GM12878 (cell line): Measurements from ENCODE around the gene DNAJC22. TPM values are rescaled to one million over a fixed set of nuclear protein-coding genes. Genes with fewer than 3 reads are reported as not detected.

Experiments
- BCL11A ChIP-seq: IDR thresholded peaks from 2 replicates; pipeline ENCODE4 v1.6.1; 2011; ENCODE audit warnings: low read depth, low read length
- CBFB ChIP-seq: IDR thresholded peaks from 2 replicates; pipeline ENCODE4 v1.6.1; 2016; ENCODE audit warnings: antibody characterized with exemption, low read depth
- CREM ChIP-seq: IDR thresholded peaks from 2 replicates; pipeline ENCODE4 v1.6.1; 2014; ENCODE audit warnings: antibody characterized with exemption, low read depth
- IKZF2 ChIP-seq, 2 experiments: fragments of 450-650 bp; IDR thresholded peaks; 2 replicates each; pipeline ENCODE4 v1.6.1; 2017; ENCODE audit warnings: mild to moderate bottlenecking in 2 of 2, moderate library complexity in 2 of 2
- KAT2A ChIP-seq: conservative IDR thresholded peaks from 2 replicates; pipeline ENCODE4 v1.6.1; 2011; ENCODE audit warnings: low read depth, low read length; ENCODE audit not compliant: control insufficient read depth
- MAX ChIP-seq: IDR thresholded peaks from 2 replicates; pipeline ENCODE4 v1.6.1; 2012; ENCODE audit warnings: low read depth, low read length, improper control_type of control experiment
- MTA2 ChIP-seq: fragments of 450-650 bp; IDR thresholded peaks from 2 replicates; pipeline ENCODE4 v1.6.1; 2016; ENCODE audit warnings: low read depth, mild to moderate bottlenecking, moderate library complexity
- MYC ChIP-seq: IDR thresholded peaks from 2 replicates; pipeline ENCODE4 v1.6.1; 2011; ENCODE audit warnings: mild to moderate bottlenecking, low read length, moderate library complexity, inconsistent platforms; ENCODE audit not compliant: insufficient read depth, insufficient replicate concordance, insufficient read length, severe bottlenecking
- NFIC ChIP-seq: IDR thresholded peaks from 2 replicates; pipeline ENCODE4 v1.6.1; 2012; ENCODE audit warnings: low read depth, mild to moderate bottlenecking, inconsistent platforms, low read length, moderate library complexity
- NRF1 ChIP-seq: conservative IDR thresholded peaks from 2 replicates; pipeline ENCODE4 v1.6.1; 2011; ENCODE audit warnings: mild to moderate bottlenecking, low read depth, low read length, improper control_type of control experiment
- POLR2A ChIP-seq: IDR thresholded peaks from 2 replicates; pipeline ENCODE4 v1.6.1; 2011; ENCODE audit warnings: low read depth, mild to moderate bottlenecking, low read length
- POLR2AphosphoS5 ChIP-seq: IDR thresholded peaks from 2 replicates; pipeline ENCODE4 v1.6.1; 2011; ENCODE audit warnings: mild to moderate bottlenecking, low read length, inconsistent platforms
- SIX5 ChIP-seq: IDR thresholded peaks from 2 replicates; pipeline ENCODE4 v1.6.1; 2011; ENCODE audit warnings: mild to moderate bottlenecking, low read depth, low read length, moderate library complexity; ENCODE audit not compliant: severe bottlenecking
- SMAD1 ChIP-seq: fragments of 450-650 bp; IDR thresholded peaks from 2 replicates; pipeline ENCODE4 v1.6.1; 2018; ENCODE audit warnings: mild to moderate bottlenecking, low read depth; ENCODE audit not compliant: partially characterized antibody
- TAF1 ChIP-seq: IDR thresholded peaks from 2 replicates; pipeline ENCODE4 v1.6.1; 2011; ENCODE audit warnings: mild to moderate bottlenecking, low read depth, low read length, borderline replicate concordance
- YY1 ChIP-seq: IDR thresholded peaks from 2 replicates; pipeline ENCODE4 v1.6.1; 2011; ENCODE audit warnings: low read depth, mild to moderate bottlenecking, low read length
- ZBED1 ChIP-seq: IDR thresholded peaks from 2 replicates; pipeline ENCODE4 v1.6.1; 2016; ENCODE audit warnings: borderline replicate concordance
- ZNF274 ChIP-seq: IDR thresholded peaks from one replicate; pipeline ENCODE4 v1.8.0; 2011; ENCODE audit not compliant: insufficient read length, insufficient read depth
- polyA plus RNA-seq, 11 experiments: library from polyadenylated mRNA; depleted of rRNA in 4 of 11; unstranded in 6 of 11; stranded (reverse) in 5 of 11; fragments of >200 nt; fragmentation: Nextera tagmentation in 4 of 11; fragmentation: Illumina TruSeq in 1 of 11; extraction: Ambion mirVana in 4 of 11; extraction: Trizol in 1 of 11; gene quantifications; 1 replicate in 1 of 11; 2 replicates in 10 of 11; pipeline versions ENCODE4 v1.2.1 to v1.2.3, GENCODE V29; 2011 to 2016; ENCODE audit warnings: inconsistent platforms in 2 of 11, missing spikeins in 2 of 11, low read depth in 1 of 11
- total RNA-seq, 4 experiments: library from RNA; depleted of rRNA in 3 of 4; stranded (reverse); fragments of >200 nt in 3 of 4; fragmentation: Illumina TruSeq in 1 of 4; extraction: Trizol in 1 of 4; gene quantifications; 2 replicates each; pipeline versions ENCODE4 v1.2.1 to v1.2.3, GENCODE V29; 2013 to 2021
- TF ChIP-seq, protein P1 (sequence below): fragments of 450-650 bp; conservative IDR thresholded peaks from 2 replicates; pipeline ENCODE4 v1.6.1; 2017; ENCODE audit warnings: mild to moderate bottlenecking, moderate library complexity
- TF ChIP-seq, protein P2 (sequence below): IDR thresholded peaks from 2 replicates; pipeline ENCODE4 v1.6.1; 2012; ENCODE audit warnings: improper control_type of control experiment, low read depth, low read length; ENCODE audit not compliant: insufficient replicate concordance
- TF ChIP-seq, protein P3 (sequence below): IDR thresholded peaks from 2 replicates; pipeline ENCODE4 v1.6.1; 2011; ENCODE audit warnings: low read depth, mild to moderate bottlenecking, low read length, moderate library complexity, borderline replicate concordance; ENCODE audit errors: extremely low read depth
- TF ChIP-seq, protein P4 (sequence below): IDR thresholded peaks from 2 replicates; pipeline ENCODE4 v1.6.1; 2012; ENCODE audit warnings: low read length, inconsistent platforms

The DNAJC22 gene
- total and polyA plus RNA-seq, 10 of the 15 experiments (the other 5 are each of a cell fraction or from before 2014, with no cell fraction given) = 0.06 to 0.61 (median 0.13) TPM; not detected in 3

DNA sequence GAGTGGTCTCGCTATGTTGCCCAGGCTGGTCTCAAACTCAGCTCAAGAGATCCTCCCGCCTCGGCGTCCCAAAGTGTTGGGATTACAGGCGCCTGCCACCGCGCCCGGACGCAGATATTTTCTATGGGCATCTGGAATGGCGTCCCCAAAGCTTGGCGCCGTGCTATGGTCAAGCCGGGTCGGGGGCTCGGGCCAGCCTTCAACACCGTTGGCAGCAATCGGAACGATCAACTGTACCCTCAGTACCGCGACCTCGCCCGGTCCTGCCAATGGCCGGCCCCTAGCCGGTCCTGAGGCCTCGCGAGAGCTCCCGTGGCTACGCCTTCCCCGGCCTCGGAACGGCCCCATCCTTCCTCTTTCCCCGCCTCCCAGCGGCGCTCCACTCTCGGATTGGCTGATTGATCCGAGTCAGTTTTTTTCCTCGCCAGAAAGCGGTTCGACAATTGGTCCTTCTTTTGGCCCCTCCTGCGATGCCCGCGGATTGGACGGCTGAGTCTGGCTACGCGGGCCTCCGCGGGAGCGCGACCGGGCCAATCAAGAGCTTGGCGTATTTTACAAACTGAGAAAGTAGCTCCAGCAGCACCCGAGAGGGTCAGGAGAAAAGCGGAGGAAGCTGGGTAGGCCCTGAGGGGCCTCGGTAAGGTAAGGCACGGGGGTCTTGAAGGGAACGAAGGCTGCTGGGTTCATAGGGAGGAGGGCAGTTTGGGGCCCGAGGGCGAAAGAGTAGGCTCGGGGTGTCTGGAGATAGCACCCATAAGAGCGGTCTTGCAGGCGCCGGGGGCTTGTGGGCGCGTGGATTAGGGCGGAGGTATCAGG lies 23.8 kb upstream of the DNAJC22 start, which contains the start of gene TROAP (continued):
- no peak for TF ChIP-seq ZNF274
- TF ChIP-seq SMAD1 = no peak
- no peak for TF ChIP-seq MYC
- no peak for TF ChIP-seq IKZF2 (IDR thresholded peaks at IDR 0.05)
- no peak for TF ChIP-seq NFIC
- TF ChIP-seq, protein P1, sequence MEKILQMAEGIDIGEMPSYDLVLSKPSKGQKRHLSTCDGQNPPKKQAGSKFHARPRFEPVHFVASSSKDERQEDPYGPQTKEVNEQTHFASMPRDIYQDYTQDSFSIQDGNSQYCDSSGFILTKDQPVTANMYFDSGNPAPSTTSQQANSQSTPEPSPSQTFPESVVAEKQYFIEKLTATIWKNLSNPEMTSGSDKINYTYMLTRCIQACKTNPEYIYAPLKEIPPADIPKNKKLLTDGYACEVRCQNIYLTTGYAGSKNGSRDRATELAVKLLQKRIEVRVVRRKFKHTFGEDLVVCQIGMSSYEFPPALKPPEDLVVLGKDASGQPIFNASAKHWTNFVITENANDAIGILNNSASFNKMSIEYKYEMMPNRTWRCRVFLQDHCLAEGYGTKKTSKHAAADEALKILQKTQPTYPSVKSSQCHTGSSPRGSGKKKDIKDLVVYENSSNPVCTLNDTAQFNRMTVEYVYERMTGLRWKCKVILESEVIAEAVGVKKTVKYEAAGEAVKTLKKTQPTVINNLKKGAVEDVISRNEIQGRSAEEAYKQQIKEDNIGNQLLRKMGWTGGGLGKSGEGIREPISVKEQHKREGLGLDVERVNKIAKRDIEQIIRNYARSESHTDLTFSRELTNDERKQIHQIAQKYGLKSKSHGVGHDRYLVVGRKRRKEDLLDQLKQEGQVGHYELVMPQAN = peak; percentile 100
- 0 out of 2 replicates have a peak, but pooled peaks have one; percentile 30 for TF ChIP-seq CBFB
- TF ChIP-seq, protein P2, sequence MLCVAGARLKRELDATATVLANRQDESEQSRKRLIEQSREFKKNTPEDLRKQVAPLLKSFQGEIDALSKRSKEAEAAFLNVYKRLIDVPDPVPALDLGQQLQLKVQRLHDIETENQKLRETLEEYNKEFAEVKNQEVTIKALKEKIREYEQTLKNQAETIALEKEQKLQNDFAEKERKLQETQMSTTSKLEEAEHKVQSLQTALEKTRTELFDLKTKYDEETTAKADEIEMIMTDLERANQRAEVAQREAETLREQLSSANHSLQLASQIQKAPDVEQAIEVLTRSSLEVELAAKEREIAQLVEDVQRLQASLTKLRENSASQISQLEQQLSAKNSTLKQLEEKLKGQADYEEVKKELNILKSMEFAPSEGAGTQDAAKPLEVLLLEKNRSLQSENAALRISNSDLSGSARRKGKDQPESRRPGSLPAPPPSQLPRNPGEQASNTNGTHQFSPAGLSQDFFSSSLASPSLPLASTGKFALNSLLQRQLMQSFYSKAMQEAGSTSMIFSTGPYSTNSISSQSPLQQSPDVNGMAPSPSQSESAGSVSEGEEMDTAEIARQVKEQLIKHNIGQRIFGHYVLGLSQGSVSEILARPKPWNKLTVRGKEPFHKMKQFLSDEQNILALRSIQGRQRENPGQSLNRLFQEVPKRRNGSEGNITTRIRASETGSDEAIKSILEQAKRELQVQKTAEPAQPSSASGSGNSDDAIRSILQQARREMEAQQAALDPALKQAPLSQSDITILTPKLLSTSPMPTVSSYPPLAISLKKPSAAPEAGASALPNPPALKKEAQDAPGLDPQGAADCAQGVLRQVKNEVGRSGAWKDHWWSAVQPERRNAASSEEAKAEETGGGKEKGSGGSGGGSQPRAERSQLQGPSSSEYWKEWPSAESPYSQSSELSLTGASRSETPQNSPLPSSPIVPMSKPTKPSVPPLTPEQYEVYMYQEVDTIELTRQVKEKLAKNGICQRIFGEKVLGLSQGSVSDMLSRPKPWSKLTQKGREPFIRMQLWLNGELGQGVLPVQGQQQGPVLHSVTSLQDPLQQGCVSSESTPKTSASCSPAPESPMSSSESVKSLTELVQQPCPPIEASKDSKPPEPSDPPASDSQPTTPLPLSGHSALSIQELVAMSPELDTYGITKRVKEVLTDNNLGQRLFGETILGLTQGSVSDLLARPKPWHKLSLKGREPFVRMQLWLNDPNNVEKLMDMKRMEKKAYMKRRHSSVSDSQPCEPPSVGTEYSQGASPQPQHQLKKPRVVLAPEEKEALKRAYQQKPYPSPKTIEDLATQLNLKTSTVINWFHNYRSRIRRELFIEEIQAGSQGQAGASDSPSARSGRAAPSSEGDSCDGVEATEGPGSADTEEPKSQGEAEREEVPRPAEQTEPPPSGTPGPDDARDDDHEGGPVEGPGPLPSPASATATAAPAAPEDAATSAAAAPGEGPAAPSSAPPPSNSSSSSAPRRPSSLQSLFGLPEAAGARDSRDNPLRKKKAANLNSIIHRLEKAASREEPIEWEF = no peak
- TF ChIP-seq SIX5 = no peak
- peak; percentile 77; the same call in 1 of the 2 replicates for TF ChIP-seq POLR2AphosphoS5
- peak; percentile 95 for TF ChIP-seq POLR2A
- no peak for TF ChIP-seq KAT2A
- TF ChIP-seq TAF1 = peak; percentile 68; the same call in 1 of the 2 replicates
- no peak for TF ChIP-seq MTA2
- TF ChIP-seq CREM = peak; percentile 82
- no peak for TF ChIP-seq NRF1
- TF ChIP-seq ZBED1 = no peak
- no peak for TF ChIP-seq MAX
- TF ChIP-seq, protein P3, sequence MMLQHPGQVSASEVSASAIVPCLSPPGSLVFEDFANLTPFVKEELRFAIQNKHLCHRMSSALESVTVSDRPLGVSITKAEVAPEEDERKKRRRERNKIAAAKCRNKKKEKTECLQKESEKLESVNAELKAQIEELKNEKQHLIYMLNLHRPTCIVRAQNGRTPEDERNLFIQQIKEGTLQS = no peak
- TF ChIP-seq, protein P4, sequence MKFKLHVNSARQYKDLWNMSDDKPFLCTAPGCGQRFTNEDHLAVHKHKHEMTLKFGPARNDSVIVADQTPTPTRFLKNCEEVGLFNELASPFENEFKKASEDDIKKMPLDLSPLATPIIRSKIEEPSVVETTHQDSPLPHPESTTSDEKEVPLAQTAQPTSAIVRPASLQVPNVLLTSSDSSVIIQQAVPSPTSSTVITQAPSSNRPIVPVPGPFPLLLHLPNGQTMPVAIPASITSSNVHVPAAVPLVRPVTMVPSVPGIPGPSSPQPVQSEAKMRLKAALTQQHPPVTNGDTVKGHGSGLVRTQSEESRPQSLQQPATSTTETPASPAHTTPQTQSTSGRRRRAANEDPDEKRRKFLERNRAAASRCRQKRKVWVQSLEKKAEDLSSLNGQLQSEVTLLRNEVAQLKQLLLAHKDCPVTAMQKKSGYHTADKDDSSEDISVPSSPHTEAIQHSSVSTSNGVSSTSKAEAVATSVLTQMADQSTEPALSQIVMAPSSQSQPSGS = no peak
- TF ChIP-seq YY1 = peak; percentile 91
- TF ChIP-seq BCL11A = no peak
